ENCODE results near the gene JCHAIN. TPM values are rescaled to one million over a fixed set of nuclear protein-coding genes. Genes with fewer than 3 reads are reported as not detected.
A peak's percentile ranks its signal among the peaks of the same experiment; 100 is the strongest.

Gene JCHAIN
- total RNA-seq, 2 donors from 2014 or later, result not detected

DNA sequence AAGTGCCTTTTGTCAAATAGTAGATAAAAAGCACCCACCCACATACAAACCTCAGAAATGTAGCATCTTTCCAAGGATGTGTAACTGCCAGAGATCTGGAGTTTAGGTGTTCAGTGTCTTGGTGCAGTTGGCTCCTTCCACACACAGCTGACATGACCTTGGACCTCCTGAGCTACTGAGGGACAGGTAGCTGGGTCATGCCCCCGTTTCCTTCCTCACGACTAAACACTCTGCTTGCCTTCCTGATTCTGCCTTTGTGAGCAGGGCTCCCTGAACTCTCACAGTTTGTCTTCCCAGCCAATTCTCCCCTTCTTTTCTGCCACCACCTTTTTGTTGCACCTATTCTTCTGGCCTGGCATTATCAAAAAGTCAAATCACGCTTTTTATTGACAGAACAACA lies 45.3 kb upstream of the JCHAIN start:
- no peak overlapping the region for H3K4me3 Mint-ChIP-seq
- Histone ChIP-seq H3K27ac (ENCODE audit: low read depth, low read length) (no peak overlapping the region), H3K4me3 (ENCODE audit: low read length) (no peak overlapping the region), H3K9me3 (ENCODE audit: control insufficient read depth, low read length) (no peaks in the 10 kb centered on the region), H3K27me3 (ENCODE audit: control insufficient read depth, insufficient read depth, low read length, poor library complexity, severe bottlenecking) (no peaks in the 10 kb centered on the region), H3K4me1 (ENCODE audit: control insufficient read depth, insufficient read depth, low read length) (peaks cover 13% of the 10 kb centered on the region), H3K36me3 (ENCODE audit: control insufficient read depth, insufficient read depth, low read length) (no peaks in the 10 kb centered on the region), H3K9ac (ENCODE audit: extremely low read depth, low read length, poor library complexity, severe bottlenecking) (no peak overlapping the region)
- peaks cover 37% of the 10 kb centered on the region for H3K4me1 Mint-ChIP-seq
- H3K36me3 Mint-ChIP-seq (ENCODE audit: low read depth), result no peaks in the 10 kb centered on the region
- DNase-seq, result no peak
- 76 to 88% methylated on average over 3 of the region's 3 CpGs for WGBS, 2 experiments (ENCODE audit: insufficient coverage in 1 of 2, insufficient read length in 1 of 2)
- peak overlapping the region; percentile 31 for H3K27ac Mint-ChIP-seq
- no peaks in the 10 kb centered on the region for H3K9me3 Mint-ChIP-seq
- H3K27me3 Mint-ChIP-seq (ENCODE audit: insufficient read depth), result no peaks in the 10 kb centered on the region
- TF ChIP-seq, protein P1, sequence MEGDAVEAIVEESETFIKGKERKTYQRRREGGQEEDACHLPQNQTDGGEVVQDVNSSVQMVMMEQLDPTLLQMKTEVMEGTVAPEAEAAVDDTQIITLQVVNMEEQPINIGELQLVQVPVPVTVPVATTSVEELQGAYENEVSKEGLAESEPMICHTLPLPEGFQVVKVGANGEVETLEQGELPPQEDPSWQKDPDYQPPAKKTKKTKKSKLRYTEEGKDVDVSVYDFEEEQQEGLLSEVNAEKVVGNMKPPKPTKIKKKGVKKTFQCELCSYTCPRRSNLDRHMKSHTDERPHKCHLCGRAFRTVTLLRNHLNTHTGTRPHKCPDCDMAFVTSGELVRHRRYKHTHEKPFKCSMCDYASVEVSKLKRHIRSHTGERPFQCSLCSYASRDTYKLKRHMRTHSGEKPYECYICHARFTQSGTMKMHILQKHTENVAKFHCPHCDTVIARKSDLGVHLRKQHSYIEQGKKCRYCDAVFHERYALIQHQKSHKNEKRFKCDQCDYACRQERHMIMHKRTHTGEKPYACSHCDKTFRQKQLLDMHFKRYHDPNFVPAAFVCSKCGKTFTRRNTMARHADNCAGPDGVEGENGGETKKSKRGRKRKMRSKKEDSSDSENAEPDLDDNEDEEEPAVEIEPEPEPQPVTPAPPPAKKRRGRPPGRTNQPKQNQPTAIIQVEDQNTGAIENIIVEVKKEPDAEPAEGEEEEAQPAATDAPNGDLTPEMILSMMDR (conservative IDR thresholded peaks at IDR 0.05), result no peak

DNA sequence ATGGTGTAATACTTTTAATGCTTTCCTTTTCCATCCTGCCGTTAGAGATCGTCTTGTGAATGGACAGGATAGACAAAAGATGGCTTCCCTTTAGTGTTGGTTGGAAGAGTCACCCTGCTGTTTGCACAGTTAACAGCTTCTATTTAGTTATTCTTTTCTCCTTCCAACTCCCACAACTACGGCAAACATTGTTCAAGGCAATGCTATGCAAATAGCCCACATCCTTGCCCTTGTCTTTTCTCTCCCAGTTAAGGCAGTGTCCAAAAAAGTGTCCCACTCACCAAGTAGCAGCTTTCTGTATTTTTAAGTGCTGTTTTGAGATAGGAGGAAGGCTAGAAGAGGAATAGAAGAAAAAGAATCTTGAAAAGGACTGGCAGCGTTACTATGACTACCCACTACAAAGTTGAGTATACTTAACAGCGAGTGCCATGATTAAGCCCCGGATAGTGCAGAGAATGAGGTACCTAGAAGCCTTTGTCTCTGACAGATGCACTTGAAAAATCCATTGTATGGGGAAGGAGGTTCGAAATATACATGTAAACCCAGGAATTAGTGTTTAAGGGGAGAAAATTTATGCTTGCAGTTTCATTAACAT lies 43.4 kb upstream of the JCHAIN start:
- TF ChIP-seq, protein P1 (conservative IDR thresholded peaks at IDR 0.05), result no peak
- Histone ChIP-seq H3K27me3 (ENCODE audit: control insufficient read depth, insufficient read depth, low read length, poor library complexity, severe bottlenecking) (no peaks in the 10 kb centered on the region), H3K9ac (ENCODE audit: extremely low read depth, low read length, poor library complexity, severe bottlenecking) (no peak overlapping the region), H3K27ac (ENCODE audit: low read depth, low read length) (peak overlapping the region; percentile 96), H3K9me3 (ENCODE audit: control insufficient read depth, low read length) (no peaks in the 10 kb centered on the region), H3K4me1 (ENCODE audit: control insufficient read depth, insufficient read depth, low read length) (peaks cover 13% of the 10 kb centered on the region), H3K36me3 (ENCODE audit: control insufficient read depth, insufficient read depth, low read length) (no peaks in the 10 kb centered on the region), H3K4me3 (ENCODE audit: low read length) (no peak overlapping the region)
- no peaks in the 10 kb centered on the region for H3K9me3 Mint-ChIP-seq
- H3K27me3 Mint-ChIP-seq (ENCODE audit: insufficient read depth), result no peaks in the 10 kb centered on the region
- WGBS, 2 experiments (ENCODE audit: insufficient coverage in 1 of 2, insufficient read length in 1 of 2), result 74 to 86% methylated on average over 5 to 7 of the region's 7 CpGs
- no peak for DNase-seq
- H3K4me1 Mint-ChIP-seq, result peaks cover 45% of the 10 kb centered on the region
- H3K4me3 Mint-ChIP-seq, result no peak overlapping the region
- H3K36me3 Mint-ChIP-seq (ENCODE audit: low read depth), result no peaks in the 10 kb centered on the region
- H3K27ac Mint-ChIP-seq, result no peak overlapping the region

DNA sequence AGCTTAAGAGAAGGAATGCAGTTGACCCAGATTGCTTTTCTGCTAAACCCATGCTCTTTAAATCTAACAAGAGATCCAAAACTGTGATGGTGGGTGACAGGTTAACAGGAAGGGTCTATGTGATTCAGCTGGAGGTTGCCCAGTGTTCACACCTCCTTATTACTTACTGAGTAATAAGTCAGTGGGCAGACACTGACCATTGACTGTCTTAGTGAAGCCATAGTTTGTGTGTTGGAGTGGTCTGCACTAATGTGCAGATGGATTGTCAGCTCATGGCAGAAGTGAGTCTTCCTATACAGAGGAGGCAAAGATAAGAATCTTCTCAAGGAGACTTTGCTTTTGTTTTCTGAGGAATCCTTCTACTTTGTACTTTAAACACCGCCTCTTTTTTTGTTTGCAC lies 40.2 kb upstream of the JCHAIN start:
- peak overlapping the region; percentile 83 for H3K9ac ChIP-seq (ENCODE audit: extremely low read depth, low read length, poor library complexity, severe bottlenecking)
- H3K27ac Mint-ChIP-seq, result no peak overlapping the region

More for the DNA sequence above, 40.2 kb upstream of the JCHAIN start:
- Histone ChIP-seq H3K27ac (ENCODE audit: low read depth, low read length) (no peak overlapping the region), H3K4me3 (ENCODE audit: low read length) (peak overlapping the region; percentile 87), H3K36me3 (ENCODE audit: control insufficient read depth, insufficient read depth, low read length) (no peaks in the 10 kb centered on the region), H3K9me3 (ENCODE audit: control insufficient read depth, low read length) (no peaks in the 10 kb centered on the region), H3K4me1 (ENCODE audit: control insufficient read depth, insufficient read depth, low read length) (peaks cover 1% of the 10 kb centered on the region), H3K27me3 (ENCODE audit: control insufficient read depth, insufficient read depth, low read length, poor library complexity, severe bottlenecking) (no peaks in the 10 kb centered on the region)
- Mint-ChIP-seq H3K9me3 (no peaks in the 10 kb centered on the region), H3K4me3 (peak overlapping the region; percentile 76), H3K4me1 (peaks cover 27% of the 10 kb centered on the region), H3K36me3 (ENCODE audit: low read depth) (no peaks in the 10 kb centered on the region), H3K27me3 (ENCODE audit: insufficient read depth) (no peaks in the 10 kb centered on the region)
- TF ChIP-seq, protein P1 (conservative IDR thresholded peaks at IDR 0.05), result no peak
- 92% methylated on average over 1 of the region's 1 CpG; no CpG with 5 or more reads in 1 of the 2 experiments for WGBS, 2 experiments (ENCODE audit: insufficient coverage in 1 of 2, insufficient read length in 1 of 2)
- no peak for DNase-seq

Data from endodermal cell (in vitro differentiated cells).